ENCODE measurements around the gene SPON1. TPM values are rescaled to one million over a fixed set of nuclear protein-coding genes. Genes with fewer than 3 reads are reported as not detected.

Gene SPON1
- total and polyA plus RNA-seq, 8 donors, result 0.83 to 17.5 (median 1.7) TPM

GRCh38 chr11:13939961-13940906, 22.3 kb upstream of the SPON1 start:
- FAIRE-seq (no peak), ATAC-seq (no peak), DNase-seq (no peak)
- Histone ChIP-seq H3K27ac (no peak overlapping the region), H3K4me1 (no peaks in the 10 kb centered on the region), H3K4me3 (no peak overlapping the region), H3K36me3 (no peaks in the 10 kb centered on the region), H3K27me3 (no peaks in the 10 kb centered on the region), H3K9me3 (no peaks in the 10 kb centered on the region)
- WGBS, 2 donors, result 63 to 76% methylated on average over 8 of the region's 8 CpGs
- intact Hi-C loops (cut with DNase I), result no loop called here
- TF ChIP-seq, protein P1, sequence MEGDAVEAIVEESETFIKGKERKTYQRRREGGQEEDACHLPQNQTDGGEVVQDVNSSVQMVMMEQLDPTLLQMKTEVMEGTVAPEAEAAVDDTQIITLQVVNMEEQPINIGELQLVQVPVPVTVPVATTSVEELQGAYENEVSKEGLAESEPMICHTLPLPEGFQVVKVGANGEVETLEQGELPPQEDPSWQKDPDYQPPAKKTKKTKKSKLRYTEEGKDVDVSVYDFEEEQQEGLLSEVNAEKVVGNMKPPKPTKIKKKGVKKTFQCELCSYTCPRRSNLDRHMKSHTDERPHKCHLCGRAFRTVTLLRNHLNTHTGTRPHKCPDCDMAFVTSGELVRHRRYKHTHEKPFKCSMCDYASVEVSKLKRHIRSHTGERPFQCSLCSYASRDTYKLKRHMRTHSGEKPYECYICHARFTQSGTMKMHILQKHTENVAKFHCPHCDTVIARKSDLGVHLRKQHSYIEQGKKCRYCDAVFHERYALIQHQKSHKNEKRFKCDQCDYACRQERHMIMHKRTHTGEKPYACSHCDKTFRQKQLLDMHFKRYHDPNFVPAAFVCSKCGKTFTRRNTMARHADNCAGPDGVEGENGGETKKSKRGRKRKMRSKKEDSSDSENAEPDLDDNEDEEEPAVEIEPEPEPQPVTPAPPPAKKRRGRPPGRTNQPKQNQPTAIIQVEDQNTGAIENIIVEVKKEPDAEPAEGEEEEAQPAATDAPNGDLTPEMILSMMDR (IDR thresholded peaks at IDR 0.05), result no peak

DNA sequence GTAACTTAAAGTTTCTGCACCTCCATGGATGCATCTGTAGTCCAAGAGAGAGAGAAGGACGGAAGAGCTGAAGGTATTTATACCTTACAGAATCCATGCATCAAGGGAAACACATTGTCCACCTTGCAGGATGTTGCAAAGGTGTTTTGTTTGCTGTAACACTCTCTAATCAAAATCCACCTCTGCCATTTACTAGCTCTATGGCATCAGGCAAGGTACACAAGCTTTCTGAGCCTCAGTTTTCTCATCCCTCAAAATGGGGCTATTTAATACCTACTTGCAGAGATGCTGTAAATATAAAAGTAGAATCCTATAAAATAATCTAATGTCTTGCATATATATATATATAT, 21.6 kb upstream of the SPON1 start:
- Histone ChIP-seq H3K27me3 (no peaks in the 10 kb centered on the region), H3K9me3 (no peaks in the 10 kb centered on the region), H3K27ac (no peak overlapping the region), H3K4me3 (no peak overlapping the region), H3K4me1 (no peaks in the 10 kb centered on the region), H3K36me3 (no peaks in the 10 kb centered on the region)
- WGBS, 2 donors, result 62 to 65% methylated on average over 1 of the region's 1 CpG
- no peak for ATAC-seq
- intact Hi-C loops (cut with DNase I), result no loop called here
- TF ChIP-seq, protein P1 (IDR thresholded peaks at IDR 0.05), result no peak
- DNase-seq, result no peak
- no peak for FAIRE-seq

GRCh38 chr11:13941775-13942174, 20.7 kb upstream of the SPON1 start:
- DNase-seq, result no peak
- ATAC-seq, result no peak
- no peak overlapping the region for H3K4me3 ChIP-seq
- no peaks in the 10 kb centered on the region for H3K9me3 ChIP-seq
- WGBS, 2 donors, result 86 to 94% methylated on average over 1 of the region's 1 CpG
- TF ChIP-seq, protein P1 (IDR thresholded peaks at IDR 0.05), result no peak
- H3K27me3 ChIP-seq, result no peaks in the 10 kb centered on the region
- H3K4me1 ChIP-seq, result no peaks in the 10 kb centered on the region
- FAIRE-seq, result no peak
- intact Hi-C loops (cut with DNase I), result no loop called here
- H3K36me3 ChIP-seq, result no peaks in the 10 kb centered on the region
- no peak overlapping the region for H3K27ac ChIP-seq

- no peak for DNase-seq
- no peaks in the 10 kb centered on the region for H3K36me3 ChIP-seq
- H3K4me3 ChIP-seq, result no peak overlapping the region
- H3K27ac ChIP-seq, result no peak overlapping the region
- intact Hi-C loops (cut with DNase I), result no loop called here
- no peak for ATAC-seq
- H3K4me1 ChIP-seq, result no peaks in the 10 kb centered on the region
- H3K9me3 ChIP-seq, result no peaks in the 10 kb centered on the region
- 39 to 40% methylated on average over 1 of the region's 1 CpG for WGBS, 2 donors
- no peaks in the 10 kb centered on the region for H3K27me3 ChIP-seq
- no peak for FAIRE-seq
- TF ChIP-seq, protein P1 (IDR thresholded peaks at IDR 0.05), result no peak
Measured at GRCh38 chr11:13942378-13942777, 20.1 kb upstream of the SPON1 start.

GRCh38 chr11:13942971-13943381, 19.5 kb upstream of the SPON1 start:
- intact Hi-C loops (cut with DNase I), result no loop called here
- no peak for FAIRE-seq

More at GRCh38 chr11:13942971-13943381, 19.5 kb upstream of the SPON1 start:
- Histone ChIP-seq H3K27me3 (no peaks in the 10 kb centered on the region), H3K4me1 (no peaks in the 10 kb centered on the region), H3K9me3 (no peaks in the 10 kb centered on the region), H3K4me3 (no peak overlapping the region), H3K36me3 (no peaks in the 10 kb centered on the region), H3K27ac (no peak overlapping the region)
- TF ChIP-seq, protein P1 (IDR thresholded peaks at IDR 0.05), result no peak
- DNase-seq (no peak), ATAC-seq (no peak)

Data from pancreas (tissue), 10 donors.